ENCODE results near the gene TTC19.
"Not testable (repeated sequence)": the region's sequence is repeated elsewhere in the genome, so short reads cannot be mapped to it uniquely, and the experiment has no call there.

DNA sequence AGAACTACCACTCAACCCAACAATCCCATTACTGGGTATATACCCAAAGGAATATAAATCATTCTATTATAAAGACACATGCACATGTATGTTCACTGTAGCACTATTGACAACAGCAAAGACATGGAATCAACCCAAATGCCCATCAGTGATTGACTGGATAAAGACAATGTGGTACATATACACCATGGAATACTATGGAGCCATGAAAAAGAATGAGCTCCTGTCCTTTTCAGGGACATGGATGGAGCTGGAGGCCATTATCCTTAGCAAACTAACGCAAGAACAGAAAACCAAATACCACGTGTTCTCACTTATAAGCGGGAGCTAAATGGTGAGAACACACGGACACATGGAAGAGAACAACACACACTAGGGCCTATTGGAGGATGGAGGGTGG, 55.5 kb downstream of the TTC19 start:
- TF ChIP-seq, protein P1, sequence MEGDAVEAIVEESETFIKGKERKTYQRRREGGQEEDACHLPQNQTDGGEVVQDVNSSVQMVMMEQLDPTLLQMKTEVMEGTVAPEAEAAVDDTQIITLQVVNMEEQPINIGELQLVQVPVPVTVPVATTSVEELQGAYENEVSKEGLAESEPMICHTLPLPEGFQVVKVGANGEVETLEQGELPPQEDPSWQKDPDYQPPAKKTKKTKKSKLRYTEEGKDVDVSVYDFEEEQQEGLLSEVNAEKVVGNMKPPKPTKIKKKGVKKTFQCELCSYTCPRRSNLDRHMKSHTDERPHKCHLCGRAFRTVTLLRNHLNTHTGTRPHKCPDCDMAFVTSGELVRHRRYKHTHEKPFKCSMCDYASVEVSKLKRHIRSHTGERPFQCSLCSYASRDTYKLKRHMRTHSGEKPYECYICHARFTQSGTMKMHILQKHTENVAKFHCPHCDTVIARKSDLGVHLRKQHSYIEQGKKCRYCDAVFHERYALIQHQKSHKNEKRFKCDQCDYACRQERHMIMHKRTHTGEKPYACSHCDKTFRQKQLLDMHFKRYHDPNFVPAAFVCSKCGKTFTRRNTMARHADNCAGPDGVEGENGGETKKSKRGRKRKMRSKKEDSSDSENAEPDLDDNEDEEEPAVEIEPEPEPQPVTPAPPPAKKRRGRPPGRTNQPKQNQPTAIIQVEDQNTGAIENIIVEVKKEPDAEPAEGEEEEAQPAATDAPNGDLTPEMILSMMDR (IDR thresholded peaks at IDR 0.05) = not testable (repeated sequence)
- TF ChIP-seq POLR2A (IDR thresholded peaks at IDR 0.05) = not testable (repeated sequence)
